Endodermal cell (in vitro differentiated cells): ENCODE data around the gene TAGLN3. TPM values are rescaled to one million over a fixed set of nuclear protein-coding genes. Genes with fewer than 3 reads are reported as not detected.

ENCODE experiments used
- DNase-seq: peaks from one replicate; pipeline ENCODE4 v3.0.0-alpha.2; 2017
- H3K27ac ChIP-seq: 2 replicates; pipeline ENCODE4 v1.5.1; 2013; ENCODE audit warnings: mild to moderate bottlenecking, low read depth, low read length, moderate library complexity
- H3K27me3 ChIP-seq: 2 replicates; pipeline ENCODE4 v1.6.1; 2013; ENCODE audit warnings: mild to moderate bottlenecking, low read length, moderate library complexity; ENCODE audit not compliant: insufficient read depth, control insufficient read depth, poor library complexity, severe bottlenecking
- H3K36me3 ChIP-seq: 2 replicates; pipeline ENCODE4 v1.7.0; 2013; ENCODE audit warnings: mild to moderate bottlenecking, low read length, moderate library complexity; ENCODE audit not compliant: control insufficient read depth, insufficient read depth
- H3K4me1 ChIP-seq: one replicate; pipeline ENCODE4 v1.7.0; 2013; ENCODE audit warnings: low read length; ENCODE audit not compliant: control insufficient read depth, insufficient read depth
- H3K4me3 ChIP-seq: 2 replicates; pipeline ENCODE4 v1.5.1; 2013; ENCODE audit warnings: mild to moderate bottlenecking, low read length, moderate library complexity
- H3K9ac ChIP-seq: 2 replicates; pipeline ENCODE4 v1.6.1; 2013; ENCODE audit warnings: mild to moderate bottlenecking, low read length, moderate library complexity; ENCODE audit not compliant: poor library complexity, severe bottlenecking; ENCODE audit errors: extremely low read depth
- H3K9me3 ChIP-seq: 2 replicates; pipeline ENCODE4 v1.6.1; 2013; ENCODE audit warnings: mild to moderate bottlenecking, low read length, moderate library complexity; ENCODE audit not compliant: control insufficient read depth
- H3K27ac Mint-ChIP-seq: 2 replicates; pipeline ENCODE4 v1.8.0; 2020; ENCODE audit warnings: mixed read lengths
- H3K27me3 Mint-ChIP-seq: 2 replicates; pipeline ENCODE4 v1.8.0; 2021; ENCODE audit warnings: mild to moderate bottlenecking, mixed read lengths; ENCODE audit not compliant: insufficient read depth
- H3K36me3 Mint-ChIP-seq: 2 replicates; pipeline ENCODE4 v1.8.0; 2020; ENCODE audit warnings: low read depth, mixed read lengths
- H3K4me1 Mint-ChIP-seq: 2 replicates; pipeline ENCODE4 v1.8.0; 2020; ENCODE audit warnings: mixed read lengths
- H3K4me3 Mint-ChIP-seq: 2 replicates; pipeline ENCODE4 v1.8.0; 2020; ENCODE audit warnings: mild to moderate bottlenecking, moderate library complexity, mixed read lengths
- H3K9me3 Mint-ChIP-seq: 2 replicates; pipeline ENCODE4 v1.8.0; 2020; ENCODE audit warnings: mild to moderate bottlenecking, mixed read lengths
- CTCF ChIP-seq: fragments of 200-600 bp; sonication (generic); conservative IDR thresholded peaks from 2 replicates; pipeline ENCODE4 v1.5.0; 2021; ENCODE audit warnings: antibody characterized with exemption, mild to moderate bottlenecking
- WGBS, 2 experiments: methylation state at CpG; one replicate each; pipeline versions ENCODE4 v1.1.5 to v1.1.7; 2013; ENCODE audit warnings: missing lambda C conversion rate in 2 of 2, mixed read lengths in 1 of 2; ENCODE audit not compliant: insufficient coverage in 1 of 2, insufficient read length in 1 of 2; 5-methylcytosine and 5-hydroxymethylcytosine counted together
- total RNA-seq, 2 donors: library from RNA; stranded (reverse); fragmentation: NEBNext Ultra II Directional in 1 of 2; extraction: Animal tissue kit (Norgen Biotek cat#: 25700) in 1 of 2; gene quantifications; 2 replicates in 1 of 2; 3 replicates in 1 of 2; pipeline ENCODE4 v1.2.1, GENCODE V29; 2021

Gene TAGLN3
- total RNA-seq, 2 donors from 2014 or later: 1.4 to 3.7 TPM

- no peak overlapping the region for H3K9ac ChIP-seq
- no peak overlapping the region for H3K27ac ChIP-seq
- TF ChIP-seq CTCF: no peak
- H3K9me3 ChIP-seq: no peaks in the 10 kb centered on the region
- H3K27me3 ChIP-seq: peaks cover 12% of the 10 kb centered on the region
- 47 to 86% methylated on average over 1 to 8 of the region's 8 CpGs for WGBS, 2 experiments
- peaks cover 13% of the 10 kb centered on the region for H3K27me3 Mint-ChIP-seq
- H3K4me3 Mint-ChIP-seq: peak overlapping the region; percentile 16
- H3K36me3 Mint-ChIP-seq: no peaks in the 10 kb centered on the region
- H3K9me3 Mint-ChIP-seq: no peaks in the 10 kb centered on the region
- H3K36me3 ChIP-seq: no peaks in the 10 kb centered on the region
- peak overlapping the region; percentile 32 for H3K27ac Mint-ChIP-seq
- DNase-seq: peak; percentile 73
- peaks cover 10% of the 10 kb centered on the region for H3K4me1 ChIP-seq
- H3K4me3 ChIP-seq: peak overlapping the region; percentile 47
- peaks cover 38% of the 10 kb centered on the region for H3K4me1 Mint-ChIP-seq
These were observed 50.2 kb downstream of the TAGLN3 start for GRCh38 chr3:112048911-112049310.

GRCh38 chr3:112053229-112053628 lies 54.5 kb downstream of the TAGLN3 start:
- Mint-ChIP-seq H3K27me3 (peaks cover 25% of the 10 kb centered on the region), H3K27ac (no peak overlapping the region), H3K9me3 (no peaks in the 10 kb centered on the region), H3K4me3 (no peak overlapping the region), H3K4me1 (peaks cover 37% of the 10 kb centered on the region), H3K36me3 (no peaks in the 10 kb centered on the region)
- Histone ChIP-seq H3K9ac (peak overlapping the region; percentile 31), H3K27me3 (peaks cover 25% of the 10 kb centered on the region), H3K9me3 (no peaks in the 10 kb centered on the region), H3K27ac (no peak overlapping the region), H3K4me3 (peak overlapping the region; percentile 11), H3K36me3 (no peaks in the 10 kb centered on the region), H3K4me1 (peaks cover 12% of the 10 kb centered on the region)
- DNase-seq: peak; percentile 55
- no peak for TF ChIP-seq CTCF
- WGBS, 2 experiments: 6 to 20% methylated on average over 1 of the region's 1 CpG

- Mint-ChIP-seq H3K4me3 (no peak overlapping the region), H3K27ac (no peak overlapping the region), H3K4me1 (peaks cover 25% of the 10 kb centered on the region), H3K27me3 (peaks cover 15% of the 10 kb centered on the region), H3K36me3 (peaks cover 2% of the 10 kb centered on the region), H3K9me3 (peaks cover 18% of the 10 kb centered on the region)
- H3K9ac ChIP-seq: no peak overlapping the region
- no peaks in the 10 kb centered on the region for H3K36me3 ChIP-seq
- no peak overlapping the region for H3K27ac ChIP-seq
- no peak for TF ChIP-seq CTCF
- 94 to 100% methylated on average over 3 to 6 of the region's 6 CpGs for WGBS, 2 experiments
- no peaks in the 10 kb centered on the region for H3K9me3 ChIP-seq
- H3K4me3 ChIP-seq: no peak overlapping the region
- H3K4me1 ChIP-seq: peaks cover 7% of the 10 kb centered on the region
- peaks cover 13% of the 10 kb centered on the region for H3K27me3 ChIP-seq
- DNase-seq: no peak
These were observed 57.8 kb downstream of the TAGLN3 start for GRCh38 chr3:112056451-112056929.
